BLaER1 (cell line): Measurements from ENCODE around the gene TMEM178B.
A peak's percentile ranks its signal among the peaks of the same experiment; 100 is the strongest.
"Not testable (repeated sequence)": the region's sequence is repeated elsewhere in the genome, so short reads cannot be mapped to it uniquely, and the experiment has no call there.

ENCODE experiments used
- H3K27ac ChIP-seq: shearing (Covaris generic); formaldehyde crosslinking; 2 replicates; pipeline ENCODE4 v1.8.1; 2022
- H3K27me3 ChIP-seq: shearing (Covaris generic); formaldehyde crosslinking; 2 replicates; pipeline ENCODE4 v1.8.1; 2022
- H3K36me3 ChIP-seq: shearing (Covaris generic); formaldehyde crosslinking; 2 replicates; pipeline ENCODE4 v1.8.1; 2022
- H3K4me1 ChIP-seq: shearing (Covaris generic); formaldehyde crosslinking; 2 replicates; pipeline ENCODE4 v1.8.1; 2022
- H3K4me2 ChIP-seq: shearing (Covaris generic); formaldehyde crosslinking; 2 replicates; pipeline ENCODE4 v1.8.1; 2022
- H3K4me3 ChIP-seq: shearing (Covaris generic); formaldehyde crosslinking; 2 replicates; pipeline ENCODE4 v1.8.1; 2022
- H3K9ac ChIP-seq: shearing (Covaris generic); formaldehyde crosslinking; 2 replicates; pipeline ENCODE4 v1.8.1; 2022
- H3K9me3 ChIP-seq: shearing (Covaris generic); formaldehyde crosslinking; 2 replicates; pipeline ENCODE4 v1.8.1; 2022
- H4K20me1 ChIP-seq: shearing (Covaris generic); formaldehyde crosslinking; 2 replicates; pipeline ENCODE4 v1.8.1; 2022
- Cebpa-rat ChIP-seq: shearing (Covaris generic); IDR thresholded peaks from 2 replicates; pipeline ENCODE4 v1.8.1; 2022

Gene TMEM178B

GRCh38 chr7:141073641-141074161 is at the start of gene TMEM178B:
Gene TMEM178B, plus strand, starts transcription at chr7:141074064.
- TF ChIP-seq Cebpa-rat: no peak
- Histone ChIP-seq H3K36me3 (no peaks in the 10 kb centered on the region), H3K9ac (no peak within 1 kb of the TSS), H3K4me3 (peak within 1 kb of the TSS; percentile 68), H3K27ac (no peak within 1 kb of the TSS), H3K27me3 (peaks cover 71% of the 10 kb centered on the region), H4K20me1 (peaks cover 26% of the 10 kb centered on the region), H3K4me2 (peak within 1 kb of the TSS; percentile 88), H3K4me1 (peaks cover 32% of the 10 kb centered on the region), H3K9me3 (no peaks in the 10 kb centered on the region)

DNA sequence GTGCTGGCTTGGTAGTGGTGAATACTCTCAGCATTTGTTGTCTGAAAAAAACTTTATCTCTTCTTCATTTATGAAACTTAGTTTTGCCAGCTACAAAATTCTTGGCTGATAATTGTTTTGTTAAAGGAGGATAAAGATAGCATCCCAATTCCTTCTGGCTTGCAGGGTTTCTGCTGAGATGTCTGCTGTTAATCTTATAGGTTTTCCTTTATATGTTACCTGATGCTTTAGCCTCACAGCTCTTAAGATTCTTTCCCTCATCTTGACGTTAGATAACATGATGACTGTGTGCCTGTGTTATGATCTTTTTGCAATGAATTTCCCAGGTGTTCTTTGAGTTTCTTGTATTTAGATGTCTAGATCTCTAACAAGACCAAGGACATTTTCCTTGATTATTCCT is 49.2 kb upstream of the TMEM178B start:
- H3K9ac ChIP-seq: no peak overlapping the region
- H3K4me2 ChIP-seq: no peak overlapping the region
- H3K36me3 ChIP-seq: no peaks in the 10 kb centered on the region
- H3K27ac ChIP-seq: no peak overlapping the region
- peaks cover 15% of the 10 kb centered on the region for H3K9me3 ChIP-seq
- no peak for TF ChIP-seq Cebpa-rat
- H3K4me1 ChIP-seq: no peaks in the 10 kb centered on the region
- H3K4me3 ChIP-seq: no peak overlapping the region
- H3K27me3 ChIP-seq: no peaks in the 10 kb centered on the region
- no peaks in the 10 kb centered on the region for H4K20me1 ChIP-seq

- Histone ChIP-seq H3K9ac (no peak overlapping the region), H4K20me1 (no peaks in the 10 kb centered on the region), H3K4me3 (no peak overlapping the region), H3K9me3 (peaks cover 15% of the 10 kb centered on the region), H3K36me3 (no peaks in the 10 kb centered on the region), H3K4me1 (no peaks in the 10 kb centered on the region), H3K4me2 (no peak overlapping the region), H3K27ac (no peak overlapping the region), H3K27me3 (no peaks in the 10 kb centered on the region)
- no peak for TF ChIP-seq Cebpa-rat
Observed at GRCh38 chr7:141027043-141027442, 46.8 kb upstream of the TMEM178B start.

DNA sequence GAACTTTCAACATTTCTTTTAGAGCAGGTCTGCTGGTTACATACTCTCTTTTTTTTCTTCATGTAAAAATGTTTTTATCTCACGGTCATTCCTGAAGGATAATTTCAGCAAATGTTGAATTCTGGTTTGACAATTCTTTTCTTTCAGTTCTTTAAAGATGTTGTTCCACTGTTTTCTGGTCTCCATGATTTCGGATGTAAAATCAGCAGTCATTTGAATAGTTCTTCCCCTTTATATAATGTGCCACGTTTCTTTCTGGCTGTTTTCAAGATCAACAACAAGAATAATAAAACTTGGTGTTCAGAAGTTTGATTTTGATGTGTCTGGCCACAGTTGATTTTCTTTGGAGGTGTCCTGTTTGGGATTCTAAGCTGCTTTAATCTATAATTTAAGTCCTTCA is 45.1 kb upstream of the TMEM178B start:
- H3K27ac ChIP-seq: no peak overlapping the region
- no peak overlapping the region for H3K4me2 ChIP-seq
- no peaks in the 10 kb centered on the region for H3K36me3 ChIP-seq
- TF ChIP-seq Cebpa-rat: no peak
- H3K27me3 ChIP-seq: no peaks in the 10 kb centered on the region
- H4K20me1 ChIP-seq: no peaks in the 10 kb centered on the region
- H3K4me1 ChIP-seq: no peaks in the 10 kb centered on the region
- no peak overlapping the region for H3K9ac ChIP-seq
- H3K9me3 ChIP-seq: peaks cover 15% of the 10 kb centered on the region
- no peak overlapping the region for H3K4me3 ChIP-seq

GRCh38 chr7:141032539-141033323 is 41.1 kb upstream of the TMEM178B start:
- H3K4me2 ChIP-seq, H3K36me3 ChIP-seq, H3K9me3 ChIP-seq, H3K9ac ChIP-seq, H3K4me3 ChIP-seq, H3K27me3 ChIP-seq, H4K20me1 ChIP-seq, H3K27ac ChIP-seq, H3K4me1 ChIP-seq: not testable (repeated sequence)

DNA sequence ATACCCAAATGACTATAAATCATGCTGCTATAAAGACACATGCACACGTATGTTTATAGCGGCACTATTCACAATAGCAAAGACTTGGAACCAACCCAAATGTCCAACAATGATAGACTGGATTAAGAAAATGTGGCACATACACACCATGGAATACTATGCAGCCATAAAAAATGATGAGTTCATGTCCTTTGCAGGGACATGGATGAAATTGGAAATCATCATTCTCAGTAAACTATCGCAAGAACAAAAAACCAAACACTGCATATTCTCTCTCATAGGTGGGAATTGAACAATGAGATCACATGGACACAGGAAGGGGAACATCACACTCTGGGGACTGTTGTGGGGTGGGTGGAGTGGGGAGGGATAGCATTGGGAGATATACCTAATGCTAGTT is 35.8 kb upstream of the TMEM178B start:
- H4K20me1 ChIP-seq, H3K27me3 ChIP-seq, H3K4me1 ChIP-seq, H3K4me2 ChIP-seq, H3K9ac ChIP-seq, H3K36me3 ChIP-seq, H3K4me3 ChIP-seq, H3K27ac ChIP-seq, H3K9me3 ChIP-seq: not testable (repeated sequence)

- H3K4me1 ChIP-seq: no peaks in the 10 kb centered on the region
- H3K36me3 ChIP-seq: no peaks in the 10 kb centered on the region
- no peak for TF ChIP-seq Cebpa-rat
- H3K27me3 ChIP-seq: no peaks in the 10 kb centered on the region
- H3K9me3 ChIP-seq: no peaks in the 10 kb centered on the region
- no peaks in the 10 kb centered on the region for H4K20me1 ChIP-seq
- no peak overlapping the region for H3K27ac ChIP-seq
- H3K9ac ChIP-seq: no peak overlapping the region
- H3K4me2 ChIP-seq: no peak overlapping the region
- no peak overlapping the region for H3K4me3 ChIP-seq
Observed at GRCh38 chr7:141039376-141039775, 34.5 kb upstream of the TMEM178B start.

- no peak overlapping the region for H3K4me3 ChIP-seq
Observed at GRCh38 chr7:141042222-141043193, 31.4 kb upstream of the TMEM178B start.

DNA sequence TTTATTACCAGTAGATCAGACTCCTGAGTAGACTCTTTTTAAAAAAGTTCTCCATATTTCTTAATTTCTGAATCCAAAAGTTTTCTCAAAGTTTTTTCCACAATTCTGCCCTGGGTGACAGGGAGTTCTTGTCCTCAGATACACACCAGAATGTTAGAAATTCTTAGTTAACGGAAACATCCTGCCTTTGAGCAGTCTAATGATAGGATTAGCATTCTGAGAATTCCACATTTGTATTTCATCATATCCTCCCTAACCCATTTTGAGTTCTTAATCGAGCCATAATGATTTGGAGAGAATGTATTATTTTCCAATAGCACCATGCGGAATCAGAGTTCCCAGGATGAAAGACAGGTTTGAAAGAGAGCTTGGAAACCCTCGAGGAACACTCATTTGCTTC is 30.2 kb upstream of the TMEM178B start:
- Histone ChIP-seq H3K27ac (no peak overlapping the region), H3K9ac (no peak overlapping the region), H3K4me2 (no peak overlapping the region), H3K9me3 (no peaks in the 10 kb centered on the region), H4K20me1 (no peaks in the 10 kb centered on the region), H3K36me3 (no peaks in the 10 kb centered on the region), H3K4me3 (no peak overlapping the region), H3K4me1 (no peaks in the 10 kb centered on the region), H3K27me3 (no peaks in the 10 kb centered on the region)
- no peak for TF ChIP-seq Cebpa-rat

More at GRCh38 chr7:141042222-141043193, 31.4 kb upstream of the TMEM178B start:
- H3K4me1 ChIP-seq: no peaks in the 10 kb centered on the region
- H3K9ac ChIP-seq: no peak overlapping the region
- no peak overlapping the region for H3K27ac ChIP-seq
- H3K36me3 ChIP-seq: no peaks in the 10 kb centered on the region
- no peak for TF ChIP-seq Cebpa-rat
- no peak overlapping the region for H3K4me2 ChIP-seq
- no peaks in the 10 kb centered on the region for H3K27me3 ChIP-seq
- H4K20me1 ChIP-seq: no peaks in the 10 kb centered on the region
- H3K9me3 ChIP-seq: no peaks in the 10 kb centered on the region
